AG08395 (cell line): ENCODE data around the gene MDGA2.

Source experiments
- DNase-seq: peaks from one replicate; pipeline ENCODE4 v3.0.0; 2012; ENCODE audit warnings: mixed read lengths, low spot score

The MDGA2 gene

DNA sequence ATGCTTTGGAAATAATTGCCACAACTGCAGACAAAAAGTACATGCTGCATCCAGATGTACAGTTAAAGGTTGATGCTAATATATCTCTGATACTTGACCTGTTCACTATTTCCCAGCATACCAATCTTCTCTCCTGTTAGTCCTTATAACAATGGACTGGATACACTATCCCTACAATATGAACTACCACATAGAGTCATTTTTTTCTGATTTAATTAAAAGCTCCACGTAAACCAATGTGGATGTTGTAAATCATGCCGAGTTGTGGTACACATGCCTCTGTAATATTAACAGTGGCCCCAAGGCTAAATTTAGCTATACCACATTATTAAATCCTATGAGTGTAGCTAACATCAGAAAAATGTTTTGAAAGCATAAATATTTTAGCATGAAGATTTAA is 554.8 kb downstream of the MDGA2 start:
- no peak for DNase-seq

DNA sequence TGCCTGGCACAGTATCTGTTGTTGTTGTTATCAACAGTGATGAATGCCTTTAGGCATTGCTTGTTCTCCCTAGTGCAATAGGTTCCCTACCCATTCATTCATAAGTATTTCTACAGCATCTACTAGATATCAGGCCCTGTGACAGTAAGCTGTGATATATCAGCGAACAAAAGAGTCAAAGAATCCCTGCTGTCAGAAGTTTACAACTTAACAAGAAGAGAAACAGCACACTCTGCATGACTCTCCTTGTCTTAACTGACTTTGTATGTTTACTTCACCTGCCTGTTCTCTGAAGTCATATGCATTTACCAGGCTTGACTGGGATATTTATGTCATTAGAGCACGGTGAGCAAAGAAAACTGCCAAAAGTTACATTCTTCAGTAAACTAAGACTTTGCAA is 571.6 kb downstream of the MDGA2 start:
- no peak for DNase-seq

DNA sequence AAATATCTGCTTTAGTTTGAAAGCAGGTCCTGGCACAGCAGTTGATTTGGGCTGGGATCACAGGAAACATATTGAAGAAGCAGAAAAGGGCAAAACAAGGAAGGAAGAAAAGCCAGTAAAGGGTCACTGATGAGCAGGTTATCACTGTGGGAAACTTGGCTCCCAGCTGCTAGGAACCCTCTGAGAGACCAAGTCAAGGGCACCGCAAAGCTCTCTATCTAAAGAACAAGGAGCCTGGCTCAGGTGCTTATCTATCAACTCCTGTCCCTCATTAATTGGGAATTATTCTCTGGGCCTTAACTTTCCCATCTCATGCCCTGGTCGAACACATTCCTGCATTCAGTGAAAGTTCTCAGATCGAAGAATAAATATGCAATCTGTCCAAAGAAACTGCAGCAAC is 572.9 kb downstream of the MDGA2 start:
- DNase-seq = no peak

DNA sequence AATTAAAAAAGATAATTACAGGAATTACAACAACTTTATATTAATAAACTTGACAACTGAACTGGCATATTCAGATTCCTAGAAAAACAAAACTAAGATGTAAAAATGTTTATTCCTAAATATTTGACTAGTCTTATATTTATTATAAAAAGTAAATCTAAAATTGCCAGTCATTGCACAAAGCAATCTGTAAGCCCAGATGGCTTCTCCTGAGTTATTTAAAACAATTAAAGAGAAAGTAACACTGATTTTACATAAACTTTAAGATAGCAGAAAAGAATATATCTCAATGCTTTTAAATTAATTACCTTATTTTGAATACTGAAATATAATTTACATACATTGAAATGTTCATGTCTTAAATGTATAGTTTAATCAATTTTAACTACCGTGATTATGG is 589.7 kb downstream of the MDGA2 start:
- no peak for DNase-seq

DNA sequence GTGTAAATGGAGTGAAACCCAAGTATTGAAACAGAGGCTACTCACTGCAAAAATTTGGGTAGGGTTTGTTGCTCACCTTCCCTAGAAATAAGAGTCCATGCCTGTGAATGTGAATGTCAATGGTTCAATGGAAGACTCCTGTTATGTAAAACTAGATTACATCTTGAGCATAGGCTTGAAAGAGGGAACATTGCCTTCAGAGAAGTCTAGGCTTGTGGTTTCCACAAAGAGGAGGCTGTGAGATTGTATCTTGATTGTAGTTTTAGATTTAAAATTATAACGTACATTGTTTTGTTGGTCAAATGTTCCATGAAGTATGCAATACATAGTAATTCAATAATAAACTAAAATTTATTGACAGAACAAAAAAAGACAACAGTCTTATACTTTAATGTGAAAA is 610.1 kb downstream of the MDGA2 start:
- no peak for DNase-seq

DNA sequence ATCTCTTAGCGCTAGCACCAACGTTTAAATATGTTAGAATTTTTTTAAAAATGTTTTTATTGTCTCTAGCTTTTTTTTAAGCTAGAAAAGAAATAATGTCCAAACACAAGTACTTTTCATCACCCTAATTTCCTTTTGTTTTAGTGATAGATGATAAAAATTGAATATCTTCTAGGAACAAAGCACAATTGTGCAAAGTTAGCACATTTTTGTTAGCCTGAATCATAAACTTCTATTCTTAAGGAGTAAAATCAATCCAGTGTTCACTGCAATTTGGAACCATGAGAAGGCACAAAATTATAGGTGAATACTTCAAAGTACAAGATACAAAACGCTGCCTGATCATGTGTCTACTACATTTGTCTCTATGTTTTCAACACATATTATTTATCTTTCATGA is 615.4 kb downstream of the MDGA2 start:
- no peak for DNase-seq

DNA sequence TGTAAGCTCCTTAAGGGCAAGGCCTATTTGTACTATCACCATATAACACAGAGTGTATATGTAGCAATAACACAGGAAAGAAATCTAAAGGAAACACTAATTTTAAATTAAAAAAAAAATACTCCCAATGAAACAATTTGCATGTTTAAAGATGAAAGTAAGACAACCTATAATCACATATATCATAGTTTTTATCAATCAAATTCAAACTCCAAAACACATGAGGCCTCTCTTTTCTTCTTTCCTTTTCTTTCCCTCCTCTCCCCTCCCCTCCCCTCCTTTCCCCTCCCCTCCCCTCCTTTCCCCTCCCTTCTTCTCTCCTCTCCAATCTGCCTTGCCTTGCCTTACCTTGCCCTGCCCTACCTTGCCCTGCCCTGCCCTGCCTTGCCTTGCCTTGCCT is 618.0 kb downstream of the MDGA2 start:
- DNase-seq = no peak

DNA sequence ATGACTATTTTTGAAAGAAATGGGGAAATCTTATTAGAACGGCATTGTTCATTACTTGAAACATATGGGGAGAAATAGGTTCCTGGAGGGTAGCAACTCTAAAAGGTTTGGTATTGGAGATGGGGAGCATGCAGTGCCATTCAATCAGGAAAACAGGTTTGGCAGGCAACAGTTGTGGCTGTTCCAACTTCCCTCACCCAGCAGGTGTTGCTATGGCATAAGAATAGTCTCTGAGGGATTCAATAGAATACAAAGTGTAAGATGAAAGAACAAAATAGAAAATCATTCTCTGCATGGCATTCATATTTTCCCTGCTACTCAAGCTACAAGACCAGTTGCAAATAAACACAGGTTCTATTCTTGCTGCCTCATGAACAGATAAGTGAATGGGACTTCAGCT is 630.6 kb downstream of the MDGA2 start:
- DNase-seq = no peak

DNA sequence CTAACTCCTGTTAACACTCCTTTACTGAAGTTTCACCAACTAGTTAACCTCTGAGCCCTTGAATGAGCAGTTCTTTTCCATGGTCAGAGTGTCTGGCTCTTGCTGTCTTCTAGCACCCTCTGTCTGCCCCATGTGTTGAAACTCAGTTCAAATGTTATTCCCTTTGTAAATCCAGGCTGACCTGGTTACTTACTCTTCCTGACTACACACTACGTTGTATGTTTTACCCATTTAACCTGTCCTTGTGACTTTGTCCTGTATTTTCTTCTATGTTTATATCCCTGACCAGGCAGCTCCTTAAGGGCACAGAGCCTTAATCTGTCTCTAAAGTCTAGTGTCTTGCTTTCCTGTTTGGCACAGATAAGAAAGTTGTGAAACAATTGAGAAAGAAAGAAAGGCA is 634.9 kb downstream of the MDGA2 start:
- no peak for DNase-seq

DNA sequence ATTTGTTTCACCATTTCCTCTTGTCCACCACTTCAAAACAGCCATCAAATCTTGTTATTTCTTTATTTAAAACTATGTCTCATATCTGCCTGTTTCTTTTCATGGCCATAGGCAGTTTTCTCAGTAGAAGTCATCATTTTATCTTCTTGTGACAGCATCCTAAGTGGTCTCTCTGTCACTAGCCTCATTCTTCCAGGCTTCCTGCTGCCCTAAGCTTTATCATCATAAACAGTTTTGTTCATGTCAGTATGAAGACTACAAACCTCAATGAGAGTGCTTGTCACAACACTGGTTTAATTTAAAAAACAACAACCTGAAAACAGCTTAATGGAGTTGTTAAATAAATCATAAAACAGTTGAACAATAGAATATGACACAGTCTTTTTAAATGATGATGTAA is 636.1 kb downstream of the MDGA2 start:
- no peak for DNase-seq

DNA sequence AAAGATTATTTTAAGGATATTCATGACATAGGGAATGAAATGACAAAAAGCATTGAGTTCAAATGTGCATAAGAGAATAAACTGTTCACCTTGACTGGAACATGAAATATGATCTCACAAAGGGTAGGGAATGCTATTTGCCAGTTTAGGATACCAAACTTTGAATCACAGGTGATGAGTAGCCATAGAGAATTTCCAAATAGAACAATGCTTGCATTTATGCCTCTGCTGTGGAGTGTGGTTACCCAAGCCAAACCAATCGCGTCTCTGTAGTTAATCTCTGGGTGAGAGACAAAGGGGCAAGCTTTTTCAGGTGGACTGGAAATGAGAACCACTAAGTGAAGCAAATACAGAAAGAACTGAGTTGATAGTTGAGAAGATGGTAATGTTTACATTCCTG is 652.7 kb downstream of the MDGA2 start:
- DNase-seq = no peak

DNA sequence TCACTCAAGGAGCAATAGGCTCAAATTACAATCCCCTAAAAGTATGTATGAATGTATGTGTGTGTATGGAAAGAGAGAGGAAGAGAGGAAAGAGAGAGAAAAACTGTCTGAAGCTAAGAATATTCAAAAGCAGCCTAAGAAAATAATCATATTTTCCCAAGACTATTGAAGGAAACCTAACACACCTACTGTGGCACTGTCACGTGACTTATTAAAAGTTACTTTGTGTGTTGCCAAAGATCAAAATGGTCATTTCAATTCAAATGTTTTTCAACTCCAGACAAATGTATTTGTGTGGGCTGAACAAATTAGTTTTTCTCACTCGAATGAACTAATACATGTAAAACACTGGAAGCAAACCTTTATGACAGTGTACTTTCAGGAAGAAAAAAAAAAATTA is 654.9 kb downstream of the MDGA2 start:
- no peak for DNase-seq

DNA sequence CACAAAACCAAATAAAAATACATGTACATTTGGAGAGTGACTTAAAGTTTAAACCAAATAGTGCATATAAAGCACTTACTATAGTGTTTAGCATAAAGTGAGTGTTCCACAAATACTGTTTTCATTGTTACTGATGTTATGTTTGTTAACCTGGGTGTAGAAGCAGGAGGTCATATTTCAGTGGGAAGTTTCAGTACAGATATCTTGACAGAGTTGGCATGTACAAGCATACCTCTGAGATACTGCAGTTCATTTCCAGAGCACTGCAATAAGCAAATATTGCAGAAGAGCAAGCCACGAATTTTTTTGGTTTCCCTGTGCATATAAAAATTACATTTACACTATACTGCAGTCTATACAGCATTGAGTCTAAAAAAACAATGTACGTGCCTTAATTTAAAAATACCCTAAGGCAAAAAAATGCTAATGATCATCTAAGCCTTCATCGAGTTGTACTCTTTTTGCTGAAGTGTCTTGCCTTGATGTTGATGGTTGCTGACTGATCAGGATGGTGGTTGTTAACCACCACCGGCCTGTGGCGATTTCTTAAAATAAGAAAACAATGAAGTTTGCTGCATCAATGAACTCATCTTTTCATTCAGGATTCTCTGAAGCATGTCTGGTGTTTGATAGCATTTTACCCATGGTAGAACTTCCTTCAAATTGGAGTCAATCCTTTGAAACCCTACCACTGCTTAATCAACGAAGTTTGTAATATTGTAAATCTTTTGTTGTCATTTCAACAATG is 662.7 kb downstream of the MDGA2 start:
- no peak for DNase-seq

DNA sequence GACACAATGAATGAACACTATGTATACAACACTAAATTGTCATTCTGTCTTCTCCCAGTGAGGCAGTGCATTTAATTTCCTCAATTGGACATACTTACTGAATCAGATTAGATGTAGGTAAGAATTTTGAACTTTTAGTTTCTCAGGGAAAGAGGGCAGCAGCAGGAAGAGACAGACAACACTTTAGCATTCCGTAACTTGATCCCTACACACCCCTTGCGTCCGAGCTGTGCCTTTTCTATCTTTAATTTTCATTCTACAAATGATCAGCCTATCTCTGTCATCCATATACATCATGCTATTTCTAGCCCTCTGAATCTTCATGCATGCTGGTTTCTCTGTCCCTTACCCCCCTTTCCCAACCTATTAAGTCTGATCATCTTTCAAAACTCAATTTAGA is 665.8 kb downstream of the MDGA2 start:
- no peak for DNase-seq

DNA sequence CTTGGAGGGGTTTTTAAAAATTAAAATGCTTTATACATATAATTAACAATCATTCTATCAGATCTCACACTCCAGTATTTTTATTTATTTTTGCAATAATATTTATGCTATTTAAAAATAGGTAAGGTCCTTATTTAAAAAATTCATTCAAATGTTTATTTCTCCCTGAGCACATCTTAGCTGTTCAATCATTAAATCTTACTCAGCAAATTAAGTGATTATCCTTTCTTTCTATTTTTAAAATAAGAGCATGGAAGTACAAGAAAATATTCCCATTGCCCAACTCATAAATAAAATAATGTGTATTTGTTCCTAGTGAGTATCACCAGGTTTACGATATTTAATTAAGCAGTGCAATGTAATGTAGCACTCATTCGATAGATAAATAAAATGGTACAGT is 666.7 kb downstream of the MDGA2 start:
- no peak for DNase-seq

DNA sequence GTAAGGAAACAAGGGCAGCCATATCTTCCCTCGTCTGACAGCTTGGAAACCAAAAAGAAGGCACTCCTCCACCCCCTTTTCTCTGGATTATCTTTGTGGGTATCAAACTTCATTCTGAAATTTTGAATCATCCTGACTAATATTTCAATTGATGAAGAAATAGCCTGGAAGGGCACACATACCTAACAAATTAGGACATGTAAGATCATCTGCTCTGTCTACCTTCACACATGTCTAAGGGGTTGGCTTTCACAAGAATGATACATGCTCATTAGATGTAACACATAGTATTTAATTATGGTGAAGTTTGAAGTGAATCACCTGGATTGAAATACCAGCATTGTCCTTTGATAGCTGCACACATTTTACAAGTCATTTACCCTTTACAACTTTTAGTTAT is 675.7 kb downstream of the MDGA2 start:
- DNase-seq = no peak

DNA sequence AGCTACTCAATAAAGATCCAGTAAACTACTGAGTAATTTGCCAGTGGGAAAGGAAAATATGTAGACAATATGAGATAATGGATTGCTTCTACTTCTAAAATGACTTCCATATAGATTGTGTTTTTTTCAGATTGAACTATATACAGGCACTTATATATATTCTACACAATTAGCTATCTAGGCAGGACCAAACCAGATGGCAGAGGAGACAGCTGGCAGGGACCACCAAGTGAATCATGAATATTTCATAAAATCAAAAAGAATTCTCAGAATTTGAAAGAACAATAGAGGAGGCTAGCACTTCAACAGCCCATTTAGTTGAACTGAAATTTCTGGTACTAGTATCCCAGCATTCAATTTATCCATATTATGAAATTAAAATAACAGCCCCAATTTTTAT is 685.8 kb downstream of the MDGA2 start:
- no peak for DNase-seq

DNA sequence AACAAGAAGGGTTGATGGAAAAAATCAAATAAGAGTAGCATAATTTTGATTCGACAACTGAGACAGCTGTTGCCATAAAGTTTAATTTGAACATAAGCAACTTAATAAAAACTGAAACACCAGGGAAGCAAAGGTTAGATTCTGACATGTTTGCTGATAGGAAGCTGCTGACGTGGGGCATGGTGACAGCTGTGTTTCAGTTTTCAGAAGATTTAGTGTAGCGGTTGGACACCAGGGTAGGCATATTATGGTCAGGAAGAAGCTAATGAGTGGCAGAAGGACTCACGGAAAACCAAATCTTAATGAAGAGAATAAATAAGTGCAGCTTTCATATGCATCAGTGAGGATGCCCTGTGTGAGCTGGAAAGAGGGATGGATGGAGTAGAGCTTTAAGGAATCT is 687.1 kb downstream of the MDGA2 start:
- DNase-seq = no peak

DNA sequence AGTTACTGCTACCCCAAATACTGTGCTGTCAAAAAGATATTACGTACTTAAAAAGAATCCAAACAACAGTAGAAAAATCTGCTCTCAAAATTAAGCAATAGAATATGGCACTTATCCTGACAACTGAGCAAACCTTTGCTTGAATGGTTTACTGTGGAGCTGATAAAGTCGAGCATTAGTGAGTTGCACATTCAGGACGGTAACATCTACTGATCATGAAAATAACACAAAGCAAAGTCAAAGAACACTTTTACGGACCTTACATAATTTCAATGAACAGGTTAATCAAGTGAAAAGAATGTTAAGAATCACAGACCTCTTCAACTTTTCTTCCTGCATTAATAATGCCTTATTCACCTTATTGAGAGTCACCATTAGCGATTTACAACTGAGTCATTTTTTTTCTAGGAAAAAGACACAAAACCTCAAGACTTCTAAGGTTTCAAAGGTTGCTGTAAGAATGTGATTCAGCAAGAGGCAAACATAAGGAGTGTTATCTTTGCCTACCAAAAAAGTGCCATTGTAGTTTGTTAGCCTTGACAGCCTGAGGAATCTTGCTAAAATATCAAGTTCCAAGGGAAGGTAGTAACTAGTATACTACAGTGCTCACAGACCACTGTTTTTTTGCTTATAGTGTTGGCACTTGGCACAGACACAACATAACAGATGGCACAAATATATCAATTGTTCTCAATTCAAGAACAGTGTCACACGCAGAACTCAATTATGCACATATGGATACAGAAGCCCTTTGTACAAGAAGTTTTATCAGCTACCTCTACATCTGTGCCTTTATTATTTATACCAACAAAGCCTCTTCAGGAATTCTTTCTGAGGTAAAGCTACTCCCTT is 689.6 kb downstream of the MDGA2 start:
- DNase-seq = no peak

DNA sequence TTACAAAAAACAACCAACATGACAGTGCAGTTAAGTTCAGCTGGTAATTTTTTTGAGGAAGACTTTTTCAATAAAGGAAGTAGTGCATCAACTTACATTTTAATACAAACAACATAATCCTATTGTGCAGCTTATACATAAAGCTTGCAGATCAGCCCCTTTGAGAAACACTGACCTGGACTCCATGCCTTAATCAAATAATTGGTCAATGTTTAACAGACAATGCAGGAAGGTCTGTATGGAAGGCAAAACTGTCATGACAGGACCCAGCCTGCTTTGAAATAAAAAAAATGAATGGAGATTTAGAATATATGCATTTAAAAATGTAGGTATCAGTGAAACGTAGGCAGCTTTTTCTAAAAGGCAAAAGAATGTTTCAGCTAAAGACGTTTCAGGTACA is 702.1 kb downstream of the MDGA2 start:
- DNase-seq = no peak

DNA sequence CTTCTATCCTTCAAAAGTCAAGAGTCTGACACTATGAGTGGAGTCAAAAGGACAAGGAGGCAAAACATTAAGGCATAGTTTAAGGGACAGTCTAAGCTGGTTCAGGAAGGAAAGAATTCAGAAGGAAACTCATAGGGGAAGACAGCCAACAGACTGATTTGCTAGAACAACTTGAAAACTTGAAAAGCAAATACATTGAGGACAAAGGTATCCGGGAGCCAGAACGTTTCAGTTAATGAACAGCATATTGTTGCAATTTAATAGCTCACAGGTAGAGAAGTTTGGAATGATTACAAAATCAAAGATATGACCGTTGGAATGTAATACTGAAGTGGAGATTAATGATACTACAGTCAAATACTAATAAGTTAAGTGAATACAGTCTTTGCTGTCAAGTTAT is 711.0 kb downstream of the MDGA2 start:
- no peak for DNase-seq

DNA sequence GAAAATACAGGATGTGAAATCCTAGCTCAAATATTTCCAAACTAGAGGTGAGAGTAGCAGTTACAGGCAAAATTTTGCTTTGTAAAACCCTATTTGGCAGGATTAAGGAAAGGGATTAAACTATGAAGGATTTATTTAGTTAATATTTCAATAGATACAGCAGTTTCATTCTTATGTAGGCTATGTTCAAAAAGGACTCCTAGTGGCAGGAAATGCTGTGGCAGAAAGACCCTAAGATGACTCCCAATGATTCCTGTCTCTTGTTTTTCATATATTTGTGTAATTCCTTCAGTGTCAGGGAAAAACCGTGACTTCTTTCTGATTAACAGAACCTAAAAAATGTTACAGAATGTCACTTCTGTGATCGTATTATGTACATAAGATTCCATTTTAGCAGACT is 724.3 kb downstream of the MDGA2 start:
- no peak for DNase-seq

DNA sequence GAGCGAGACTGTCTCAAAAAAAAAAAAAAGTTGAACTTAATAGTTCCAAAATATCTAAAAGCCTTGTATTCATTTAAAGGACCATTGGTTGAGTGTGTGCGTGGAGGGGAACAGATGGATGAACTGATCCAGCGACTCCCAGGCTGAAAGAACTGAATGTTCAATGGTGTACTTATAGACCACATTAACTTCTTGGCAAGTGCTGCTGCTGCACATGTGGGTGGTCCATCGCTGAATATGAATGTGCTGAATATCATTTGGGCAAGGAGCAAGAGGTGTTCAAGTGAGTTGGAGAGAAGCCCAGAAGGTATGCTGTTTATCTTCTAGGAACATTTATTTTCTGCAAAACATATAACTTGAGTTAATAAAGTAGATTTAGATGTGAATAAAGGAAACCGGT is 734.8 kb downstream of the MDGA2 start:
- no peak for DNase-seq

DNA sequence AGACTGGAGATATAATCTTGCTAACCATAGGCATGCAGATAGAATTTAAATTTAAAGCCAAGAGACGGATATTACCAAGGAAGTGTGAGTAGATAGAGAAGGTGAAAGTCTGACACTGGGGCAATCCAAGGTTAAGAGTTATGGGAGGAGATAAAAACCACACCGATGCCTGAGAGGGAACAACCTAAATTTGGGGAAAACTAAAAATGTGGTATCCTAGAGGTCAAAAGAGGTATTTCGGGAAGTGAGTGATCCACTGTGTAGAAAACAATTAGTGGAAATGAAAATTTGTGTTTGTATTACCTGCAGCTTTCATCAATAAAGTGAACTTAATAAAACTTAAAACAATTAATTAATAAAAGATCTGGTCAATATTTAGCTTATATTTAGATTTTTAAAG is 754.9 kb downstream of the MDGA2 start:
- DNase-seq = no peak
